ENCODE results near the gene TGFBR3.

Gene TGFBR3

DNA sequence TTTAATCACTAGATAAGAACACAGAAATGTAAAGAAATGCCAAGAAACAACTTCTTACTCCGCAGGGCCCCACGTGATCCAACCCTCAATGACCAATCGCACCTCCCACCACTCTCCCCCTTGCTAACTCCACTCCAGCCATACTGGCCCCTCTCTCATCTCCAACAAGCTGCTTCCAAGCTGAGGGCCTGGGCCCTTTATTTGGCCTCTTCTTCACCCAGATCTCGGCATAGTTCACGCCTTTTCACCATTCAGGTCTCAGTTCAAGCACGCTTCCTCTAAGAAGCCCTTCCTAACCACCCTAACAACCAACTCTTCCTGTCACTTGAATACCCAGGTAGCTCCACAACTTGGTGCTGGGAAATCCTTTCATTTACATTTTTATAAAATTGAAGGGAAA is 110.7 kb downstream of the TGFBR3 start:
- Histone ChIP-seq H3K4me1 (ENCODE audit: control insufficient read depth, insufficient read depth, low read length) (no peaks in the 10 kb centered on the region), H3K27ac (ENCODE audit: extremely low read depth, low read depth, low read length) (no peak overlapping the region), H3K4me3 (ENCODE audit: low read depth, low read length) (no peak overlapping the region), H3K9me3 (ENCODE audit: control insufficient read depth, insufficient read depth, low read depth, low read length) (no peaks in the 10 kb centered on the region), H3K36me3 (ENCODE audit: control insufficient read depth in 2 of 2, insufficient read depth in 1 of 2, low read length in 2 of 2) (no peaks in the 10 kb centered on the region)
- ChIA-PET CTCF (no interaction called here), POLR2A (no interaction called here)
- TF ChIP-seq ZBTB10 (tag by site-specific recombination; IDR thresholded peaks at IDR 0.05) = no peak
- TF ChIP-seq SP7 (tag by site-specific recombination; IDR thresholded peaks at IDR 0.05) = no peak
- TF ChIP-seq, protein P1, sequence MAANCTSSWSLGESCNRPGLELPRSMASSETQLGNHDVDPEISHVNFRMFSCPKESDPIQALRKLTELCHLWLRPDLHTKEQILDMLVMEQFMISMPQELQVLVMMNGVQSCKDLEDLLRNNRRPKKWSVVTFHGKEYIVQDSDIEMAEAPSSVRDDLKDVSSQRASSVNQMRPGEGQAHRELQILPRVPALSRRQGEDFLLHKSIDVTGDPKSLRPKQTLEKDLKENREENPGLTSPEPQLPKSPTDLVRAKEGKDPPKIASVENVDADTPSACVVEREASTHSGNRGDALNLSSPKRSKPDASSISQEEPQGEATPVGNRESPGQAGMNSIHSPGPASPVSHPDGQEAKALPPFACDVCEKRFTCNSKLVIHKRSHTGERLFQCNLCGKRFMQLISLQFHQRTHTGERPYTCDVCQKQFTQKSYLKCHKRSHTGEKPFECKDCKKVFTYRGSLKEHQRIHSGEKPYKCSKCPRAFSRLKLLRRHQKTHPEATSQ (tag by site-specific recombination; IDR thresholded peaks at IDR 0.05) = no peak
- no peak for TF ChIP-seq ZSCAN4 (tag by site-specific recombination; IDR thresholded peaks at IDR 0.05)
- no peak for TF ChIP-seq YY2 (tag by site-specific recombination; IDR thresholded peaks at IDR 0.05)
- no peak for TF ChIP-seq ZNF175 (tag by site-specific recombination; IDR thresholded peaks at IDR 0.05)
- TF ChIP-seq ZNF2 (tag by site-specific recombination; IDR thresholded peaks at IDR 0.05) = no peak
- no peak for TF ChIP-seq ZNF837 (tag by site-specific recombination; IDR thresholded peaks at IDR 0.05)
- TF ChIP-seq ZNF155 (tag by site-specific recombination; IDR thresholded peaks at IDR 0.05) = no peak
- TF ChIP-seq ZNF626 (tag by site-specific recombination; IDR thresholded peaks at IDR 0.05) = no peak
- TF ChIP-seq ZNF169 (tag by site-specific recombination; IDR thresholded peaks at IDR 0.05) = no peak
- no peak for TF ChIP-seq ZNF558 (tag by site-specific recombination; IDR thresholded peaks at IDR 0.05)
- TF ChIP-seq, protein P2, sequence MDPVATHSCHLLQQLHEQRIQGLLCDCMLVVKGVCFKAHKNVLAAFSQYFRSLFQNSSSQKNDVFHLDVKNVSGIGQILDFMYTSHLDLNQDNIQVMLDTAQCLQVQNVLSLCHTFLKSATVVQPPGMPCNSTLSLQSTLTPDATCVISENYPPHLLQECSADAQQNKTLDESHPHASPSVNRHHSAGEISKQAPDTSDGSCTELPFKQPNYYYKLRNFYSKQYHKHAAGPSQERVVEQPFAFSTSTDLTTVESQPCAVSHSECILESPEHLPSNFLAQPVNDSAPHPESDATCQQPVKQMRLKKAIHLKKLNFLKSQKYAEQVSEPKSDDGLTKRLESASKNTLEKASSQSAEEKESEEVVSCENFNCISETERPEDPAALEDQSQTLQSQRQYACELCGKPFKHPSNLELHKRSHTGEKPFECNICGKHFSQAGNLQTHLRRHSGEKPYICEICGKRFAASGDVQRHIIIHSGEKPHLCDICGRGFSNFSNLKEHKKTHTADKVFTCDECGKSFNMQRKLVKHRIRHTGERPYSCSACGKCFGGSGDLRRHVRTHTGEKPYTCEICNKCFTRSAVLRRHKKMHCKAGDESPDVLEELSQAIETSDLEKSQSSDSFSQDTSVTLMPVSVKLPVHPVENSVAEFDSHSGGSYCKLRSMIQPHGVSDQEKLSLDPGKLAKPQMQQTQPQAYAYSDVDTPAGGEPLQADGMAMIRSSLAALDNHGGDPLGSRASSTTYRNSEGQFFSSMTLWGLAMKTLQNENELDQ (tag by site-specific recombination; IDR thresholded peaks at IDR 0.05; ENCODE audit: low read depth) = no peak
- no peak for TF ChIP-seq FEZF1 (tag by site-specific recombination; IDR thresholded peaks at IDR 0.05)
- no peak for TF ChIP-seq ZFP41 (tag by site-specific recombination; IDR thresholded peaks at IDR 0.05; ENCODE audit: borderline replicate concordance)

DNA sequence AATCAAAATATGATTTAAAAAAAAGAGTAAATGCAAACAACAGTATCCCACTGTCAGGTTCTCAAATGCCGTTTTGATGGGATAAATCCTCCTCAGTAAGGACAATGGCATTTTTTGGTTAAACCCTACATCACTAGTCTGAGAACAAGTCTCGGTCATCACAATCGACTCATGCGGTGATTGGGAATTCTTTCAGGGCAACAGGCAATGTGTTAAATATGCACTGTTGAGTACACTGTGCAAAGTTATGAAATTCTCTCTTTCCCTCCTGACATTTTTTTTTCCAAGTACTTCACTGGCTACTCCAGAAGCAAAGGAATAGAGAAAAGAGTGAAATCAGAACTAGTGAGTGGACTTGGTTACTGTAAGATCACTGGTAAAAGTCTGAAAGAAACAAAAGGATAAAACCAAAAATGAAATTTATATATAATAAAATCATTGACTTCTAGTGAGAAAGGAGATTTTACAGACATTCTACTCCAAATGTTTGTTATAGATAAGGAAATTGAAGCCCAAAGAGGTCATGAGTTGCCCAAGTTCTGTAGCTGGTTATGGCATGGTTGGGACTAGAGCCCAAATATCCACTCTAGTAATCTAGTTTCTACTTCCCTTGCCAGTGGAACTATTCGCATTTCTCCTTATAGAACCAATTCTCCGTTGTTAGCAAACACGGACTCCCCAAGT is 111.3 kb downstream of the TGFBR3 start:
- CTCF ChIA-PET = no interaction called here
- no peaks in the 10 kb centered on the region for H3K9me3 ChIP-seq (ENCODE audit: control insufficient read depth, insufficient read depth, low read depth, low read length)
- TF ChIP-seq ZNF501 (tag by site-specific recombination; IDR thresholded peaks at IDR 0.05) (no peak), ZNF18 (tag by site-specific recombination; IDR thresholded peaks at IDR 0.05) (no peak), WT1 (tag by site-specific recombination; IDR thresholded peaks at IDR 0.05) (no peak), ZFP69B (tag by site-specific recombination; IDR thresholded peaks at IDR 0.05) (no peak), ZNF629 (tag by site-specific recombination; IDR thresholded peaks at IDR 0.05) (no peak), PBX3 (CRISPR knock-in tag; IDR thresholded peaks at IDR 0.05) (no peak), ZNF777 (tag by site-specific recombination; IDR thresholded peaks at IDR 0.05; ENCODE audit: borderline replicate concordance) (no peak)
- TF ChIP-seq, protein P3, sequence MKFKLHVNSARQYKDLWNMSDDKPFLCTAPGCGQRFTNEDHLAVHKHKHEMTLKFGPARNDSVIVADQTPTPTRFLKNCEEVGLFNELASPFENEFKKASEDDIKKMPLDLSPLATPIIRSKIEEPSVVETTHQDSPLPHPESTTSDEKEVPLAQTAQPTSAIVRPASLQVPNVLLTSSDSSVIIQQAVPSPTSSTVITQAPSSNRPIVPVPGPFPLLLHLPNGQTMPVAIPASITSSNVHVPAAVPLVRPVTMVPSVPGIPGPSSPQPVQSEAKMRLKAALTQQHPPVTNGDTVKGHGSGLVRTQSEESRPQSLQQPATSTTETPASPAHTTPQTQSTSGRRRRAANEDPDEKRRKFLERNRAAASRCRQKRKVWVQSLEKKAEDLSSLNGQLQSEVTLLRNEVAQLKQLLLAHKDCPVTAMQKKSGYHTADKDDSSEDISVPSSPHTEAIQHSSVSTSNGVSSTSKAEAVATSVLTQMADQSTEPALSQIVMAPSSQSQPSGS (tag by site-specific recombination; IDR thresholded peaks at IDR 0.05; ENCODE audit: low read depth) = no peak

More for the DNA sequence above, 111.3 kb downstream of the TGFBR3 start:
- Histone ChIP-seq H3K27ac (ENCODE audit: extremely low read depth, low read depth, low read length) (no peak overlapping the region), H3K36me3 (ENCODE audit: control insufficient read depth in 2 of 2, insufficient read depth in 1 of 2, low read length in 2 of 2) (no peaks in the 10 kb centered on the region), H3K4me3 (ENCODE audit: low read depth, low read length) (no peak overlapping the region), H3K4me1 (ENCODE audit: control insufficient read depth, insufficient read depth, low read length) (no peaks in the 10 kb centered on the region)
- POLR2A ChIA-PET = no interaction called here
